ENCODE data around the gene SH3RF3. TPM values are rescaled to one million over a fixed set of nuclear protein-coding genes. Genes with fewer than 3 reads are reported as not detected.

Gene SH3RF3
- total RNA-seq, 1 donor from 2014 or later, result 7.3 TPM

DNA sequence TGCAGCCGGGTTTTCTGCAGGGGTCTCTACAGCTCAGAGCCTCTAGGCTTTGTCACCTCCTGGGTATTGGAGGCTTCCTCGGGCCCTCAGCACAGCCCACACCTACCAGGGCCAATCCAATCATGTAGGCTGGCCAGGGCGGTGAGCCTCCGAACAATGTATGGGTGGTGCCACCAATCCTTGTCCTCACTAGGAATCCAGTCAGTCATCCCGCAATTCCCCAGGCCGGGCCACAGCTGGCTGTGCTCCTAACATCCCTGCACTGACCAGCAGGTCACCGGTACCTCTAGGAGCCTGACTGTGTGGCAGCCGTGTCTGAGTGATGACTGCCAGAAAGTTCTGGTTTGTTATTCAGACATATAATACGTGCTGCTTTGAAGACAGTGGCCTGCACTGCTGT lies 129.4 kb downstream of the SH3RF3 start:
- H3K4me3 Mint-ChIP-seq (ENCODE audit: unreplicated experiment), result no peak overlapping the region
- H3K4me1 Mint-ChIP-seq (ENCODE audit: low read depth, unreplicated experiment), result peaks cover 13% of the 10 kb centered on the region
- no peaks in the 10 kb centered on the region for H3K4me1 ChIP-seq (ENCODE audit: insufficient read depth, low read length)
- H3K4me3 ChIP-seq (ENCODE audit: insufficient read depth, low read depth, low read length), result no peak overlapping the region
- H3K27me3 ChIP-seq (ENCODE audit: insufficient read depth, low read length), result peaks cover 7% of the 10 kb centered on the region
- H3K79me2 ChIP-seq (ENCODE audit: insufficient read depth, low read length), result peaks cover 3% of the 10 kb centered on the region
- no peak overlapping the region for H3K27ac Mint-ChIP-seq (ENCODE audit: unreplicated experiment)
- DNase-seq (ENCODE audit: low read depth), result no peak
- no peak for TF ChIP-seq EZH2 (IDR thresholded peaks at IDR 0.05; ENCODE audit: insufficient read depth, low read length)
- TF ChIP-seq, protein P1, sequence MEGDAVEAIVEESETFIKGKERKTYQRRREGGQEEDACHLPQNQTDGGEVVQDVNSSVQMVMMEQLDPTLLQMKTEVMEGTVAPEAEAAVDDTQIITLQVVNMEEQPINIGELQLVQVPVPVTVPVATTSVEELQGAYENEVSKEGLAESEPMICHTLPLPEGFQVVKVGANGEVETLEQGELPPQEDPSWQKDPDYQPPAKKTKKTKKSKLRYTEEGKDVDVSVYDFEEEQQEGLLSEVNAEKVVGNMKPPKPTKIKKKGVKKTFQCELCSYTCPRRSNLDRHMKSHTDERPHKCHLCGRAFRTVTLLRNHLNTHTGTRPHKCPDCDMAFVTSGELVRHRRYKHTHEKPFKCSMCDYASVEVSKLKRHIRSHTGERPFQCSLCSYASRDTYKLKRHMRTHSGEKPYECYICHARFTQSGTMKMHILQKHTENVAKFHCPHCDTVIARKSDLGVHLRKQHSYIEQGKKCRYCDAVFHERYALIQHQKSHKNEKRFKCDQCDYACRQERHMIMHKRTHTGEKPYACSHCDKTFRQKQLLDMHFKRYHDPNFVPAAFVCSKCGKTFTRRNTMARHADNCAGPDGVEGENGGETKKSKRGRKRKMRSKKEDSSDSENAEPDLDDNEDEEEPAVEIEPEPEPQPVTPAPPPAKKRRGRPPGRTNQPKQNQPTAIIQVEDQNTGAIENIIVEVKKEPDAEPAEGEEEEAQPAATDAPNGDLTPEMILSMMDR (IDR thresholded peaks at IDR 0.05; ENCODE audit: insufficient read depth, low read depth, low read length), result no peak
- H3K9ac ChIP-seq (ENCODE audit: low read length), result no peak overlapping the region
- H3K36me3 ChIP-seq (ENCODE audit: insufficient read depth, low read length), result no peaks in the 10 kb centered on the region
- H3K27me3 Mint-ChIP-seq (ENCODE audit: low read depth, unreplicated experiment), result peaks cover 27% of the 10 kb centered on the region
- no peak overlapping the region for H2AFZ ChIP-seq (ENCODE audit: low read depth, low read length)
- no peak for FAIRE-seq
- H3K27ac ChIP-seq (ENCODE audit: low read depth, low read length), result no peak overlapping the region
- no peak overlapping the region for H3K4me2 ChIP-seq (ENCODE audit: low read length)
- peaks cover 2% of the 10 kb centered on the region for H3K36me3 Mint-ChIP-seq (ENCODE audit: low read depth, unreplicated experiment)
- no peaks in the 10 kb centered on the region for H3K9me3 ChIP-seq (ENCODE audit: insufficient read depth, low read depth, low read length)
- H4K20me1 ChIP-seq (ENCODE audit: insufficient read depth, low read length), result peaks cover 65% of the 10 kb centered on the region
- H3K9me3 Mint-ChIP-seq (ENCODE audit: unreplicated experiment), result peaks cover 1% of the 10 kb centered on the region

DNA sequence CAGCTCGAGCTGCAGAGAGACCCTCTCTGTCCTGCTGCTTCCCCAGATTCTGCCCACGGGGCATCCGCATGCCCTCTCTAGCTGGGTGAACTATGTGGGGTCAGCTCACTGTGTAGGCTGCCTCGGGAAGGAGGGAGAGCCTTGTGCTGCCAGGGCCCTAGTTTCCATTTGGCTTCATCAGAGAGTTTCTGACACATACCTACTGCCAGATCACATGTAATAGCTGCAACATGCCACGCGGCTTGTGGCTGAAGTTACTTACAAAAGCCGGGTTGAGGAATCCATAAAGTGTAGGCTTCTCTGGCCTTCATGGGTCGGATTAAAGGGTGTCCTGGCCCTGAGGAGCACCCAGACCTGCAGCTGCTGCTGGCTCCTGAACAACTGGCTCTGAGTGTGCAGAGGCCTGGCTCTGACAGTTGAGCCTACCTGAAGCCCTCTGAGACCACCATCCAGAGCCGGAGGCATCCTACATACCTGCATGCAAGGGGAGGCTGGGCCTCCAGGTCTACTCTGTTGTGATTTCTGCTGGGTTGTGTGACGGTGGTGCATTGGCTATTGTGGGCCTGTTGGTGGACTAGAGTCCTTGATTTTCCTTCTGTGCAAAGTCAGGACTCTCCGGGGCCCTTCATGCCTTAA lies 130.0 kb downstream of the SH3RF3 start:
- Histone ChIP-seq H3K27me3 (ENCODE audit: insufficient read depth, low read length) (peaks cover 7% of the 10 kb centered on the region), H3K9me3 (ENCODE audit: insufficient read depth, low read depth, low read length) (no peaks in the 10 kb centered on the region), H3K9ac (ENCODE audit: low read length) (no peak overlapping the region), H3K4me3 (ENCODE audit: insufficient read depth, low read depth, low read length) (no peak overlapping the region), H3K27ac (ENCODE audit: low read depth, low read length) (no peak overlapping the region), H3K79me2 (ENCODE audit: insufficient read depth, low read length) (peaks cover 3% of the 10 kb centered on the region), H3K36me3 (ENCODE audit: insufficient read depth, low read length) (no peaks in the 10 kb centered on the region), H4K20me1 (ENCODE audit: insufficient read depth, low read length) (peaks cover 66% of the 10 kb centered on the region), H3K4me2 (ENCODE audit: low read length) (no peak overlapping the region), H3K4me1 (ENCODE audit: insufficient read depth, low read length) (no peaks in the 10 kb centered on the region), H2AFZ (ENCODE audit: low read depth, low read length) (no peak overlapping the region)
- Mint-ChIP-seq H3K4me3 (ENCODE audit: unreplicated experiment) (no peak overlapping the region), H3K36me3 (ENCODE audit: low read depth, unreplicated experiment) (peaks cover 4% of the 10 kb centered on the region), H3K27me3 (ENCODE audit: low read depth, unreplicated experiment) (peaks cover 27% of the 10 kb centered on the region), H3K9me3 (ENCODE audit: unreplicated experiment) (peaks cover 1% of the 10 kb centered on the region), H3K27ac (ENCODE audit: unreplicated experiment) (no peak overlapping the region), H3K4me1 (ENCODE audit: low read depth, unreplicated experiment) (peaks cover 15% of the 10 kb centered on the region)
- TF ChIP-seq EZH2 (IDR thresholded peaks at IDR 0.05; ENCODE audit: insufficient read depth, low read length), result no peak
- TF ChIP-seq, protein P1 (IDR thresholded peaks at IDR 0.05; ENCODE audit: insufficient read depth, low read depth, low read length), result no peak
- DNase-seq (ENCODE audit: low read depth), result no peak
- no peak for FAIRE-seq

DNA sequence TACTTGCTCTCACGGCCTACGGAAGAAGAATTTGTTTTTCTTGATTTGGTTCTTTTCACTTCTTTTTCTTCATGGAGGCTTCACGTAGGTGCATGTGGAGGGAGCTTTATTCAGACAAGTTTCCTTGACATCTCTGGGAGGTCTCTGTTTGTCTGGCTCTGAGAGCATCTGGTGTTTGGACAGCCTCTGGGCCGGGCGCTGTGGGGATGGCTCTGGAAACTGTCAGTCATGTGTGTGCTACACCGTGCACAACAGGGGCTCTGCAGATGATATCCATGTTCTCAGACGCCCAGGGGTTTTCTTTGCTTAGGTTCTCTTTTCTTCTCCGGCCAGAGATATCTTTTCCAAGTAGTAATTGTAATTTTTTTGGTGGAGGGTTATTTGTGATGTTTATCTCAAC lies 130.7 kb downstream of the SH3RF3 start:
- peaks cover 27% of the 10 kb centered on the region for H3K27me3 Mint-ChIP-seq (ENCODE audit: low read depth, unreplicated experiment)
- Histone ChIP-seq H3K4me2 (ENCODE audit: low read length) (no peak overlapping the region), H3K36me3 (ENCODE audit: insufficient read depth, low read length) (no peaks in the 10 kb centered on the region), H4K20me1 (ENCODE audit: insufficient read depth, low read length) (peaks cover 66% of the 10 kb centered on the region), H3K9me3 (ENCODE audit: insufficient read depth, low read depth, low read length) (no peaks in the 10 kb centered on the region), H2AFZ (ENCODE audit: low read depth, low read length) (no peak overlapping the region), H3K4me3 (ENCODE audit: insufficient read depth, low read depth, low read length) (no peak overlapping the region), H3K79me2 (ENCODE audit: insufficient read depth, low read length) (peaks cover 3% of the 10 kb centered on the region), H3K9ac (ENCODE audit: low read length) (no peak overlapping the region), H3K27ac (ENCODE audit: low read depth, low read length) (no peak overlapping the region), H3K27me3 (ENCODE audit: insufficient read depth, low read length) (peaks cover 7% of the 10 kb centered on the region), H3K4me1 (ENCODE audit: insufficient read depth, low read length) (no peaks in the 10 kb centered on the region)
- no peak overlapping the region for H3K4me3 Mint-ChIP-seq (ENCODE audit: unreplicated experiment)
- H3K4me1 Mint-ChIP-seq (ENCODE audit: low read depth, unreplicated experiment), result peaks cover 15% of the 10 kb centered on the region
- DNase-seq (ENCODE audit: low read depth) (no peak), FAIRE-seq (no peak)
- H3K27ac Mint-ChIP-seq (ENCODE audit: unreplicated experiment), result no peak overlapping the region
- H3K36me3 Mint-ChIP-seq (ENCODE audit: low read depth, unreplicated experiment), result peaks cover 4% of the 10 kb centered on the region
- H3K9me3 Mint-ChIP-seq (ENCODE audit: unreplicated experiment), result peaks cover 3% of the 10 kb centered on the region
- TF ChIP-seq, protein P1 (IDR thresholded peaks at IDR 0.05; ENCODE audit: insufficient read depth, low read depth, low read length), result no peak
- TF ChIP-seq EZH2 (IDR thresholded peaks at IDR 0.05; ENCODE audit: insufficient read depth, low read length), result no peak
